IPS-11a (cell line): ENCODE measurements around the gene AFF3.

ENCODE experiments used
- H3K4me3 ChIP-seq: one replicate; pipeline ENCODE4 v1.5.1; 2013; ENCODE audit warnings: low read depth, low read length, control low read depth

Gene AFF3

GRCh38 chr2:99808361-99809200 is 333.8 kb downstream of the AFF3 start:
- H3K4me3 ChIP-seq: no peak overlapping the region

- H3K4me3 ChIP-seq: no peak overlapping the region
These were observed 335.6 kb downstream of the AFF3 start for GRCh38 chr2:99806758-99807157.

DNA sequence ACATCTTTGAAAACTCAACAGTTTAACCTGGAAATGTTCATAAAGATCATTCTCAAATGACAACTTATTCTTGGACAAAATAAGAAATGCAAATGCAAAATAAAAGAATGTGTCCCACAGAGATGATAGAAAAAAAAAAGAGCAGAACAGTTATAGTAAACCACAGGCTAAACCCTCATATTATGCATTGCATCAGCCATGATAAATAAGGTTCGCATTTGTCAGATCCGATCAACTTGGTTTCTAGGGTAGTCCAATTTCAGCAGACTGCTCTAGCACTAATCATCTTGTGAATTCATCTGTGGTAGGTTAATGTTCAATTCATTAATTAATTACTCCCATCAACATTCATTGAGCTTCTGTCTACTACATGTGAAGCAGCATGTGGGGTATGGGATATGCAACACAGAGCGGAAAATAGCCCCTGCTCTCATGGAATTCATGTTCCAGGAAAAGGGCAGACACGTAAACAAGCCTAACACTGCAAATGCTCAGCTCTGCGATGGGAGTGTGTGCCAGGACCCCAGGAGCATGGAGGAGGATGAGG is 336.4 kb downstream of the AFF3 start:
- H3K4me3 ChIP-seq: no peak overlapping the region

- no peak overlapping the region for H3K4me3 ChIP-seq
These were observed 338.5 kb downstream of the AFF3 start for GRCh38 chr2:99803846-99804245.

DNA sequence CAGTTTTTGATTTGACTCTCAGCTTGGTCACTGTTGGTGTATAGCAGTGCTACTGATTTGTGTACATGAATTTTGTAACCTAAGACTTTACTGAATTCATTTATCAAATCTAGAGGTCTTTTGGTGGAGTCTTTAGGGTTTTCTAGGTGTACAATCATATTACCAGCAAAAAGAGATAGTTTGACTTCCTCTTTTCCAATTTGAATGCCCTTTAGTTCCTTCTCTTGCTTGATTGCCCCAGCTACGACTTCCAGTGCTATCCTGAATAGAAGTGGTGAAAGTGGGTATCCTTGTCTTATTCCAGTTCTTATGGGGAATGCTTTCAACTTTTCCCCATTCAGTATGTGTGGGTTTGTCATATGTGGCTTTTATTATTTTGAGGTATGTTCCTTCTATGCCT is 339.7 kb downstream of the AFF3 start:
- H3K4me3 ChIP-seq: no peak overlapping the region

DNA sequence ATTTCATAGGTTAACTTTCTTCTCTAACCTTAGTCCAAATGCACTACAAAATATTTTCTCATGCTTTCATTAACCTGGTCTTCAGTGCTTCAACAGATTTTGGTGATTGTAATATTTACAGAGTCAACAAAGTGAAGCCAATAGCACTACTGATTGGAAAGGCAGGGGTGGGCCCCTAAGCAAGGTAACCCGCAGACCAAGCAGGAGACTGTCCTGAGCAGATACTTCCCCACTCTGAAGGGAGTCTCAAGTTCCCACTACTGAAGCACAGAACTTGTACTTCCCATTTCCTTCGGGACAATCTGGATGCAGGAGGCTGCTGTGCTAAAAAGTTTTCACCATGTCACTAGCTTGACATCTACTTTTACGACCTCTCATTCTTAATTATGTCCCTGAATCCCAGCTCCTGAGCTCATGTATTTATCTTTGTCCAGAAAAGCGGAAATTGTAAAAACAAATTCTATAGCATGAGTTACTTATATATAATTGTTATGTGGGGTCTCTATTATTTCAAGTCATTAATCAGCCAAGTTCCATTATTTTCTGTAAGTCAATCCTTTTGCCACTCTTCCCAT is 341.0 kb downstream of the AFF3 start:
- H3K4me3 ChIP-seq: no peak overlapping the region

DNA sequence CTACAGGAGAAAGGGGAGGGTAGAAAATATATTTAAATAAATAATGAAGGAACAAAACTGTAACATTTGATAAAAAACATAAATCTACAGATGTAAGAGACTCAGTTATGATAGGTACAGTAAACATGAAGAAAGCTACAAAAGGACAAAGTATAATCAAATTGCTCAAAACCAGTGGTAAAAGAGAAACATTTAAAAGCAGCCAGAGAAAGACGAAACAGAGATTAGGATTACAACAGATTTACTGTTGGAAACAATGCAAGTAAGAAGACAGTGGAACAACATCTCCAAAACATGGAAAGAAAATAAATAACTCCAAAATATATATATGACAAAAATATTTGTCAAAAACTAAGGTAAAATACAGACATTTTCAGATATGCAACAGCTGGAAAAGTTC is 344.9 kb downstream of the AFF3 start:
- H3K4me3 ChIP-seq: no peak overlapping the region

DNA sequence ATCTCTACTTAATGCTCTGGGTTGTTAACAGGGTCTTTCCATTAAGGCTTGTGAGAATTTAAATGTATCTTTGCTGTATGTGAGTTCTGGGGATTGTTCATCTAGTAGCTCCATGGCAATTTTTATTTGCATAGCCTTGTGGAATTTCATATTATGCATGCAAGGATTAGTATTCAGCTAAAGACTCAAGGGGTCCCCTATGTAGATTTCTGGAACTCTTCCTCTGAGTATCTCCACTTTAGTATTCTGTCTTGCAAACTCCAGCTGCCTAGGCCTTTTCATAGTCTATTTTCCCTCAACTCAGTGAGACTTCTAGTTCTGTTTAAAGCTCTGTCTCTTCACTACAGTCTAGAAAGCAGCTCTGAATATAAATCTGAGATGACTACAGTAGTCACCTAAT is 348.0 kb downstream of the AFF3 start:
- H3K4me3 ChIP-seq: no peak overlapping the region

DNA sequence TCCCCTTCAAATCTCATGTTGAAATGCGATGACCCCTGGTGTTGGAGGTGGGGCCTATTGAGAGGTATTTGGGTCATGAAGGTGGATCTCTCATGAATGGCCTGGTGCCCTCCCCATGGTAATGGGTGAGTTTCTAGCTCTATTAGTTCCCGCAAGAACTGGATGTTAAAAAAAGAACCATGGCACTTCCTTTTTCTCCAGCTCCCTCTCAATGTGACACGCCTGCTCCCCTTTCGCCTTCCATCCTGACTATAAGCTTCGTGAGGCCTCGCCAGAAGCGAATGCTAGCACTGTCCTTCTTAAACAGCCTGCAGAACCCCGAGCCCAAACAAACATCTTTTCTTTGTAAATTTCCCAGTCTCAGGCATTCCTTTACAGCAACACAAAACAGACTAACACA is 349.4 kb downstream of the AFF3 start:
- no peak overlapping the region for H3K4me3 ChIP-seq

- no peak overlapping the region for H3K4me3 ChIP-seq
These were observed 352.5 kb downstream of the AFF3 start for GRCh38 chr2:99789849-99790248.

DNA sequence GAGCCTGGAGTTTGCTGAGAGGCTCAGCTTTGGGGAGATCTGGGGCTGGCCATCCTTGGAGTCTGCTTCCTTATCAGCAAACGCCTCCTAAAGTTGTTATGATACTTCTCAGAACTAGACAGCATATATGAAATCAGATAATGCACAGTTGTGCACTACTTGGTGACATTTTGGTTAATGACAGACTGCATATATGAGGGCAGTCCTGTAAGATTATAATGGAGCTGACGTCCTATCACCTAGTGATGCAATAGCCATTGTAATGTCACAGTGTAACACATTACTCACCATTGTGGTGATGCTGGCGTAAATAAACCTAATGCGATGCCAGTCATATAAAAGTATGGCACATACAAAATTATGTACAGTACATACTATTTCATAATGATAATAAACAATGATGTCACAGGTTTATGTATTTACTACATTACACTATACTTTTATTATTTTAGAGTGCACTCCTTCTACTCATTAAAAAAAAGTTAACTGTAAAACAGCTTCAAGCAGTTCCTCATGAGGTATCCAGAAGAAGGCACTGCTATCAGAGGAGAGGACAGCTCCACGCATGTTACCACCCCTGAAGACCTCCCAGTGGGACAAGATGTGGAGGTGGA is 354.5 kb downstream of the AFF3 start:
- no peak overlapping the region for H3K4me3 ChIP-seq

DNA sequence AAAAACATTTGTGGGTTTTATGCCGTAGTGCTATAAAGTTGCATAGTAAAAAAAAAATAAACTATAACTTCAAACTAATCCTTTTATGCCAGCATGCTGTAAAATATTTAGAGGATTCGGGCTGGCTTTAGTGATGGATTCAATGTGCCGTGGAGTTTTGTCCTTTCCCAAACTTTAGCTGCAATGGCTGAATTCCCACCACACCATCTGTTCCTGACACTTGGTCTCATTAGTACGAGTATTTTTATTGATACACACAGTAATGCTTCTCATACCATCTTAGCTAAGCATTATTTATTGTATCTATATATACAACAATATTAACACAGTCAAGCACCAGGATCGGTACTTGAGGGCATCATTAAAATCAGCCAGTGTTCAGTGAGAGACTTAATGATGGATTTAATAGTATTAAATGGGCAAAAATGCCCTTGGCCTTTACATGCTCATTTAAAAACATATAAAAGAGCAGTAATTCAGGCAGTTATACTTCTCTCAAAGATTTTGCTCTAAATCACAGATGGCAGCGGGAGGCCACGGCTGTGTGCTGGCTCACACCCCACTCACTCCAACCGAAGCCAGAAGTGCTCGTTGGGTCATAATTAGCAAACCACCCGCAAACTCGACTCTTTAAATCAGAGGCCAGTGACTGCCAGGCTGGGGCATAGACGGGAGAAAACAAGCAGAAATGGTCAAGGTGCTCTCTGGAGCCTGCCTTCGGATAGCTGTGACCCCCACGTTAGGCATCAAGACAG is 355.6 kb downstream of the AFF3 start:
- H3K4me3 ChIP-seq: no peak overlapping the region

DNA sequence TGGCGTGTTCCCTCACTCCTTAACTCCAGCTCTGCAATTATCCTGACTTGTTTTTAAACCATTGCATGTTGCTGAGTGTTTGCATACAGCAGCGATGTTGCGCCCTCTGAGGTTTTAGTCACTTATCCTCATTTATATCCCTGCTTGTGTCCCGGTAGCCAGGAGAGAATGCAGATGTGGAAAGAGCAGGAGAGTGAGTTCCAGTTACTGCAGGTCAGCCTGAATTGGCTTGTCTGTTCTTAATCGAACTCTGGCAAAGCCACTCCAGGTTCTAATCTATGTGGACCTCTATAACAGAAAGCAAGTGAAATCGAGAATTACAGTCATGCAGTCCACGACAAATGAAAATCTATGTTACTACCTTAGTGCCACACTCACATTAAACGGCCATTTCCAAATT is 357.4 kb downstream of the AFF3 start:
- no peak overlapping the region for H3K4me3 ChIP-seq

DNA sequence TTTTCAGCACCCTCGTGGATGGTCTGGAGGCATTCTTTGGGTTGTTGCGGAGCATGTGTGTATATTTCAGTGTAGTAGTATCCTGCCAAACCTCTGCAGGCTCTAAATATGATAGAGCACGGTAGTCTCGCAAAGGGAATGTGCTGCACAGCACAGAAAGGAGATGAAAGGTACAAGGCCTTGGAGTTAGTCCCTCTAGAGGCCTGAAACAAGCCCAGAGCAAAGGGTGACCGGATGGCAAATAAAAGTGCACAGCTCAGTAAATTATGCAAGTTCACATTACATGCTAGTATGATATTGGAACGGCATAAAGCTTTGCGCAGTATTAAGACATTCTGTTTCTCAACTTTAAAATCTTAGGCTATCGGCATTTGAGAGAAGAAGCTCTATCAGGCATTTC is 358.1 kb downstream of the AFF3 start:
- no peak overlapping the region for H3K4me3 ChIP-seq

DNA sequence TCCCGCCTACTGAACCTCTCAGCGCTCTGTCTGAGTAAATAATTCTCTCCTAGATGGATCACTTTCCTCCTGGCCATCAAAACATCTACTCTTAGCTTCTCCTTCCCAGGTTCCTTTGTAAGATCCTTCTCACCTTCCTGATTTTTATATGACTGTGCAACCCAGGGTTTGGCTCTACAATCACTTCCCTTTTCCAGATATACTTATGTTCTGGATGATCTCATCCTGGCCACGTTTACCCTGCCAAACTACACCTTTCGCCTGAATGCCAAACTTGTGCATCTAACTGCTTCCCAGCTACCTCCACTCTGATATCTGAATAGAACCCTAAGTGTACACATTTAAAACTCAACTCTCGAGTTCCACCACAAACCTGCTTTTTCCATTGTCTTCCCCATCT is 362.1 kb downstream of the AFF3 start:
- H3K4me3 ChIP-seq: no peak overlapping the region

DNA sequence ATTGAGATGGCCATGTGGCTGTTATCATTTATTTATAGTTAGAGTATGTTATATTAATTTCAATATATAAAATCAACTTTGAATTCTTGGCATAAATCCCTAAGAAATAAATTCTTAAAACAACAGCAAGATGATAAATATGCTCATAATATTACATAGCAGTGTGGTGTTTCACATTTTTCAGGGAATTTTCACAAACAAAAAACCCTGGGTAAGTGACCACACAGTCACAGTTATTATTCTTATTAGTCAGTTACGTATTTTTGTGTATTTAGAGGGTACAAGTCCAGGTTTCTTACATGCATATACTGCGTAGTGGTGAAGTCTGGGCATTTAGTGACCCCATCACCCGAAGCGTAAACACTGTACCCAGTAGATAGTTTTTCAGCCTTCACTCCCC is 363.1 kb downstream of the AFF3 start:
- no peak overlapping the region for H3K4me3 ChIP-seq

DNA sequence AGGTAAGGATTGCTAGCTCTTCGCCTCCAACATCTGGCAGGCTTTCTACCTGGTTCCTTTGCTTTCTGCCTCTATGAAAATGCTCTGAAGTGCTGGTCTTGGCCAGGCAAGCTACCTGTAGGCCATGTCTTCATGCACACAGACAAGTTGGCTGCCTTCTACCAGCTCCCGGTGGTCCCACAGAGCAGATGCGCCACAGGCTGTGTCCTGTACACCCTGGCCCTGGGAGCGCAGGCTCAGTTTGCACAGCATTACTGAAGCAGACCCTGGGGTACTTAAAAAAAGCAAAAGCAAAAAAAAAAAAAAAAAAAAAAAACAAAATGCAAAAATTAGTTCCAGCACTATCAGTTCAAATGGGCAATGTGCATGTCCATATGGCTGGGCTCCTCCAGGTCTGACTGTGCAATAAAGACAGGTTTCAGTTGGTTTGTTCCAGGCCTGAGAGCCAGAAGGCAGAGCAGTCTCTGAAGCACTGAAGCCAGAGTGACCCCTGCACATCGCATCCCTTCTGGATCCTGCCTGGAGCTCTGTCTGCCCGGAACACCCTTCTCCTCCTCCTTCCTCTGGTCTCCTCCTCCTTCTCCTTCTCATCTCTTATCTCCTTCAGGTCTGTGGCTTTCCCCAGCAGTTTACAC is 364.6 kb downstream of the AFF3 start:
- H3K4me3 ChIP-seq: no peak overlapping the region

GRCh38 chr2:99776906-99777646 is 365.3 kb downstream of the AFF3 start:
- no peak overlapping the region for H3K4me3 ChIP-seq

- no peak overlapping the region for H3K4me3 ChIP-seq
These were observed 366.0 kb downstream of the AFF3 start for GRCh38 chr2:99776206-99776905.

DNA sequence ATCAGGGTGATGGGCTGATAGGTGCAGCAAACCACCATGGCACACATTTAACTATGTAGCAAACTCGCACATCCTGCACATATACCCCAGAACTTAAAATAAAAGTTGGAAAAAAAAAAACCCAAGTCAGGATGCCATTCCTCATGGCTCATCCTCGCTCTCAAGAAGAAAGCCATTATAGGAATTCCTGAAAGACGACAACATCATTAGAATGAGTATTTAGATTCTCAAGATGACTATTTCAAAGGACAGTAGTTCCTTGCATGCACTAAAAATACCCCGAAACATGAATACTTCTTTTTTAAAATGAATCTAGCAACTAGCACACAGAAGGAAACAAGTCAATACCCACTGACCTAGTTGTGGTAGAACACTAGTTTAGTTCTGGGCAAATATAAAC is 366.8 kb downstream of the AFF3 start:
- H3K4me3 ChIP-seq: no peak overlapping the region
